Measurements from ENCODE around the gene LPP. TPM values are rescaled to one million over a fixed set of nuclear protein-coding genes. Genes with fewer than 3 reads are reported as not detected.

LPP gene
- total and polyA plus RNA-seq, 2 of the 13 experiments (the other 11 are each of a cell fraction or from before 2014, with no cell fraction given) = 19.2 to 29.9 TPM

- no peak for TF ChIP-seq NR0B2 (CRISPR knock-in tag; IDR thresholded peaks at IDR 0.05)
- TF ChIP-seq AKAP8 (CRISPR knock-in tag; IDR thresholded peaks at IDR 0.05) = no peak
- TF ChIP-seq YEATS2 (CRISPR knock-in tag; IDR thresholded peaks at IDR 0.05; ENCODE audit: borderline replicate concordance) = no peak
- no peak for TF ChIP-seq GMEB2 (CRISPR knock-in tag; IDR thresholded peaks at IDR 0.05; ENCODE audit: low read depth)
- TF ChIP-seq RNF219 (CRISPR knock-in tag; IDR thresholded peaks at IDR 0.05) = no peak
- no peak for TF ChIP-seq ESRRA (CRISPR knock-in tag; IDR thresholded peaks at IDR 0.05; ENCODE audit: low read depth)
- no peak for TF ChIP-seq TEF (CRISPR knock-in tag; IDR thresholded peaks at IDR 0.05)
- TF ChIP-seq ZNF317 (CRISPR knock-in tag; IDR thresholded peaks at IDR 0.05) = no peak
- TF ChIP-seq CEBPB (IDR thresholded peaks at IDR 0.05; ENCODE audit: borderline replicate concordance, low read depth, low read length) = peak; percentile 96
- TF ChIP-seq CENPBD1 (CRISPR knock-in tag; IDR thresholded peaks at IDR 0.05; ENCODE audit: borderline replicate concordance, low read depth) = no peak
- TF ChIP-seq ZNF460 (CRISPR knock-in tag; IDR thresholded peaks at IDR 0.05; ENCODE audit: borderline replicate concordance) = no peak
- no peak for TF ChIP-seq ZNF878 (CRISPR knock-in tag; IDR thresholded peaks at IDR 0.05)
- TF ChIP-seq RARG (CRISPR knock-in tag; IDR thresholded peaks at IDR 0.05; ENCODE audit: low read depth) = no peak
- TF ChIP-seq JUNB (CRISPR knock-in tag; IDR thresholded peaks at IDR 0.05; ENCODE audit: borderline replicate concordance) = no peak
- TF ChIP-seq ZNF703 (CRISPR knock-in tag; IDR thresholded peaks at IDR 0.05; ENCODE audit: borderline replicate concordance) = no peak
- TF ChIP-seq ZNF639 (CRISPR knock-in tag; conservative IDR thresholded peaks at IDR 0.05) = no peak
- no peak for TF ChIP-seq ZNF383 (CRISPR knock-in tag; IDR thresholded peaks at IDR 0.05; ENCODE audit: borderline replicate concordance)
- TF ChIP-seq ARNTL (CRISPR knock-in tag; IDR thresholded peaks at IDR 0.05) = no peak
- TF ChIP-seq MBD4 (IDR thresholded peaks at IDR 0.05; ENCODE audit: borderline replicate concordance, low read length) = no peak
- no peak for TF ChIP-seq ZC3H4 (CRISPR knock-in tag; IDR thresholded peaks at IDR 0.05; ENCODE audit: borderline replicate concordance)
- TF ChIP-seq BRF2 (CRISPR knock-in tag; IDR thresholded peaks at IDR 0.05) = no peak
- TF ChIP-seq ARID2 (CRISPR knock-in tag; IDR thresholded peaks at IDR 0.05; ENCODE audit: borderline replicate concordance) = no peak
These were observed 365.0 kb downstream of the LPP start (continued) for GRCh38 chr3:188518835-188519452.
